ENCODE measurements around the gene TNP2.
"Not testable (repeated sequence)": the region's sequence is repeated elsewhere in the genome, so short reads cannot be mapped to it uniquely, and the experiment has no call there.

The TNP2 gene

GRCh38 chr16:11291091-11291703 is 22.1 kb upstream of the TNP2 start:
- H3K27ac ChIP-seq (ENCODE audit: low read depth, low read length) = no peak overlapping the region
- peaks cover 0 to 7% (median 0%) of the 10 kb centered on the region in 5 donors for H3K27me3 ChIP-seq (ENCODE audit: control insufficient read depth in 5 of 5, insufficient read depth in 4 of 5, low read length in 5 of 5)
- H3K36me3 ChIP-seq (ENCODE audit: control insufficient read depth in 5 of 5, insufficient read depth in 5 of 5, low read length in 5 of 5) = no peaks in the 10 kb centered on the region
- no peaks in the 10 kb centered on the region for H3K4me1 ChIP-seq (ENCODE audit: control insufficient read depth in 5 of 5, insufficient read depth in 5 of 5, low read length in 5 of 5)
- H3K9me3 ChIP-seq (ENCODE audit: control insufficient read depth in 5 of 5, low read length in 5 of 5) = no peaks in the 10 kb centered on the region
- no peak overlapping the region for H3K4me3 ChIP-seq (ENCODE audit: low read depth in 1 of 5, low read length in 5 of 5)
- no peak overlapping the region for H3K9ac ChIP-seq (ENCODE audit: low read length in 5 of 5)

- Histone ChIP-seq H3K9me3 (ENCODE audit: control insufficient read depth in 5 of 5, low read length in 5 of 5) (no peaks in the 10 kb centered on the region), H3K4me3 (ENCODE audit: low read depth in 1 of 5, low read length in 5 of 5) (no peak overlapping the region), H3K4me1 (ENCODE audit: control insufficient read depth in 5 of 5, insufficient read depth in 5 of 5, low read length in 5 of 5) (no peaks in the 10 kb centered on the region), H3K27me3 (ENCODE audit: control insufficient read depth in 5 of 5, insufficient read depth in 4 of 5, low read length in 5 of 5) (peaks cover 0 to 7% (median 0%) of the 10 kb centered on the region in 5 donors), H3K36me3 (ENCODE audit: control insufficient read depth in 5 of 5, insufficient read depth in 5 of 5, low read length in 5 of 5) (no peaks in the 10 kb centered on the region), H3K9ac (ENCODE audit: low read length in 5 of 5) (no peak overlapping the region), H3K27ac (ENCODE audit: low read depth, low read length) (no peak overlapping the region)
Observed at GRCh38 chr16:11290102-11290893, 21.2 kb upstream of the TNP2 start.

- H3K4me1 ChIP-seq (ENCODE audit: control insufficient read depth in 5 of 5, insufficient read depth in 5 of 5, low read length in 5 of 5); H3K9ac ChIP-seq (ENCODE audit: low read length in 5 of 5); H3K9me3 ChIP-seq (ENCODE audit: control insufficient read depth in 5 of 5, low read length in 5 of 5); H3K4me3 ChIP-seq (ENCODE audit: low read depth in 1 of 5, low read length in 5 of 5); H3K27ac ChIP-seq (ENCODE audit: low read depth, low read length); H3K36me3 ChIP-seq (ENCODE audit: control insufficient read depth in 5 of 5, insufficient read depth in 5 of 5, low read length in 5 of 5); H3K27me3 ChIP-seq (ENCODE audit: control insufficient read depth in 5 of 5, insufficient read depth in 4 of 5, low read length in 5 of 5): not testable (repeated sequence)
Observed at GRCh38 chr16:11289696-11290095, 20.6 kb upstream of the TNP2 start.

GRCh38 chr16:11289202-11289601 is 20.1 kb upstream of the TNP2 start:
- Histone ChIP-seq H3K27ac (ENCODE audit: low read depth, low read length) (no peak overlapping the region), H3K4me3 (ENCODE audit: low read depth in 1 of 5, low read length in 5 of 5) (no peak overlapping the region), H3K9me3 (ENCODE audit: control insufficient read depth in 5 of 5, low read length in 5 of 5) (no peaks in the 10 kb centered on the region), H3K27me3 (ENCODE audit: control insufficient read depth in 5 of 5, insufficient read depth in 4 of 5, low read length in 5 of 5) (peaks cover 0 to 7% (median 0%) of the 10 kb centered on the region in 5 donors), H3K36me3 (ENCODE audit: control insufficient read depth in 5 of 5, insufficient read depth in 5 of 5, low read length in 5 of 5) (no peaks in the 10 kb centered on the region), H3K9ac (ENCODE audit: low read length in 5 of 5) (no peak overlapping the region), H3K4me1 (ENCODE audit: control insufficient read depth in 5 of 5, insufficient read depth in 5 of 5, low read length in 5 of 5) (no peaks in the 10 kb centered on the region)

- Histone ChIP-seq H3K36me3 (ENCODE audit: control insufficient read depth in 5 of 5, insufficient read depth in 5 of 5, low read length in 5 of 5) (no peaks in the 10 kb centered on the region), H3K4me3 (ENCODE audit: low read depth in 1 of 5, low read length in 5 of 5) (no peak overlapping the region), H3K4me1 (ENCODE audit: control insufficient read depth in 5 of 5, insufficient read depth in 5 of 5, low read length in 5 of 5) (no peaks in the 10 kb centered on the region), H3K9ac (ENCODE audit: low read length in 5 of 5) (no peak overlapping the region), H3K9me3 (ENCODE audit: control insufficient read depth in 5 of 5, low read length in 5 of 5) (no peaks in the 10 kb centered on the region), H3K27ac (ENCODE audit: low read depth, low read length) (no peak overlapping the region), H3K27me3 (ENCODE audit: control insufficient read depth in 5 of 5, insufficient read depth in 4 of 5, low read length in 5 of 5) (peaks cover 0 to 7% (median 0%) of the 10 kb centered on the region in 5 donors)
Observed at GRCh38 chr16:11285842-11286241, 16.7 kb upstream of the TNP2 start.

GRCh38 chr16:11283820-11284248 is 14.7 kb upstream of the TNP2 start:
- H3K27me3 ChIP-seq (ENCODE audit: control insufficient read depth in 5 of 5, insufficient read depth in 4 of 5, low read length in 5 of 5) = peaks cover 0 to 2% (median 0%) of the 10 kb centered on the region in 5 donors
- H3K36me3 ChIP-seq (ENCODE audit: control insufficient read depth in 5 of 5, insufficient read depth in 5 of 5, low read length in 5 of 5) = no peaks in the 10 kb centered on the region
- no peak overlapping the region for H3K9ac ChIP-seq (ENCODE audit: low read length in 5 of 5)
- H3K4me3 ChIP-seq (ENCODE audit: low read depth in 1 of 5, low read length in 5 of 5) = no peak overlapping the region
- no peaks in the 10 kb centered on the region for H3K4me1 ChIP-seq (ENCODE audit: control insufficient read depth in 5 of 5, insufficient read depth in 5 of 5, low read length in 5 of 5)
- H3K27ac ChIP-seq (ENCODE audit: low read depth, low read length) = no peak overlapping the region
- H3K9me3 ChIP-seq (ENCODE audit: control insufficient read depth in 5 of 5, low read length in 5 of 5) = no peaks in the 10 kb centered on the region

- no peaks in the 10 kb centered on the region for H3K9me3 ChIP-seq (ENCODE audit: control insufficient read depth in 5 of 5, low read length in 5 of 5)
Observed at GRCh38 chr16:11280616-11281522, 11.7 kb upstream of the TNP2 start, which contains the start of gene PRM1. Gene PRM1, minus strand, starts transcription at chr16:11281330. Its CDS starts 92 bp downstream, at chr16:11281238.

GRCh38 chr16:11278681-11279628 is 9.8 kb upstream of the TNP2 start:
- Histone ChIP-seq H3K27me3 (ENCODE audit: control insufficient read depth in 5 of 5, insufficient read depth in 4 of 5, low read length in 5 of 5) (peaks cover 0 to 6% (median 0%) of the 10 kb centered on the region in 5 donors), H3K4me1 (ENCODE audit: control insufficient read depth in 5 of 5, insufficient read depth in 5 of 5, low read length in 5 of 5) (no peaks in the 10 kb centered on the region), H3K9me3 (ENCODE audit: control insufficient read depth in 5 of 5, low read length in 5 of 5) (no peaks in the 10 kb centered on the region), H3K4me3 (ENCODE audit: low read depth in 1 of 5, low read length in 5 of 5) (no peak overlapping the region), H3K36me3 (ENCODE audit: control insufficient read depth in 5 of 5, insufficient read depth in 5 of 5, low read length in 5 of 5) (no peaks in the 10 kb centered on the region), H3K9ac (ENCODE audit: low read length in 5 of 5) (no peak overlapping the region), H3K27ac (ENCODE audit: low read depth, low read length) (no peak overlapping the region)

More at GRCh38 chr16:11280616-11281522, 11.7 kb upstream of the TNP2 start, which contains the start of gene PRM1:
- Histone ChIP-seq H3K27me3 (ENCODE audit: control insufficient read depth in 5 of 5, insufficient read depth in 4 of 5, low read length in 5 of 5) (peaks cover 0 to 3% (median 0%) of the 10 kb centered on the region in 5 donors), H3K4me1 (ENCODE audit: control insufficient read depth in 5 of 5, insufficient read depth in 5 of 5, low read length in 5 of 5) (no peaks in the 10 kb centered on the region), H3K36me3 (ENCODE audit: control insufficient read depth in 5 of 5, insufficient read depth in 5 of 5, low read length in 5 of 5) (no peaks in the 10 kb centered on the region), H3K9ac (ENCODE audit: low read length in 5 of 5) (no peak within 1 kb of the TSS), H3K4me3 (ENCODE audit: low read depth in 1 of 5, low read length in 5 of 5) (no peak within 1 kb of the TSS), H3K27ac (ENCODE audit: low read depth, low read length) (no peak within 1 kb of the TSS)
